HG03558 (cell line): ENCODE data around the gene SPARC.
"Not testable (repeated sequence)": the region's sequence is repeated elsewhere in the genome, so short reads cannot be mapped to it uniquely, and the experiment has no call there.

Source experiments
- ATAC-seq: cut with Tn5 transposase; IDR thresholded peaks from one replicate; pipeline ENCODE4 v1.9.1; 2021; ENCODE audit warnings: moderate number of reproducible peaks; ENCODE audit not compliant: unreplicated experiment; ENCODE audit errors: extremely low read depth

Gene SPARC, protein sequence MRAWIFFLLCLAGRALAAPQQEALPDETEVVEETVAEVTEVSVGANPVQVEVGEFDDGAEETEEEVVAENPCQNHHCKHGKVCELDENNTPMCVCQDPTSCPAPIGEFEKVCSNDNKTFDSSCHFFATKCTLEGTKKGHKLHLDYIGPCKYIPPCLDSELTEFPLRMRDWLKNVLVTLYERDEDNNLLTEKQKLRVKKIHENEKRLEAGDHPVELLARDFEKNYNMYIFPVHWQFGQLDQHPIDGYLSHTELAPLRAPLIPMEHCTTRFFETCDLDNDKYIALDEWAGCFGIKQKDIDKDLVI

DNA sequence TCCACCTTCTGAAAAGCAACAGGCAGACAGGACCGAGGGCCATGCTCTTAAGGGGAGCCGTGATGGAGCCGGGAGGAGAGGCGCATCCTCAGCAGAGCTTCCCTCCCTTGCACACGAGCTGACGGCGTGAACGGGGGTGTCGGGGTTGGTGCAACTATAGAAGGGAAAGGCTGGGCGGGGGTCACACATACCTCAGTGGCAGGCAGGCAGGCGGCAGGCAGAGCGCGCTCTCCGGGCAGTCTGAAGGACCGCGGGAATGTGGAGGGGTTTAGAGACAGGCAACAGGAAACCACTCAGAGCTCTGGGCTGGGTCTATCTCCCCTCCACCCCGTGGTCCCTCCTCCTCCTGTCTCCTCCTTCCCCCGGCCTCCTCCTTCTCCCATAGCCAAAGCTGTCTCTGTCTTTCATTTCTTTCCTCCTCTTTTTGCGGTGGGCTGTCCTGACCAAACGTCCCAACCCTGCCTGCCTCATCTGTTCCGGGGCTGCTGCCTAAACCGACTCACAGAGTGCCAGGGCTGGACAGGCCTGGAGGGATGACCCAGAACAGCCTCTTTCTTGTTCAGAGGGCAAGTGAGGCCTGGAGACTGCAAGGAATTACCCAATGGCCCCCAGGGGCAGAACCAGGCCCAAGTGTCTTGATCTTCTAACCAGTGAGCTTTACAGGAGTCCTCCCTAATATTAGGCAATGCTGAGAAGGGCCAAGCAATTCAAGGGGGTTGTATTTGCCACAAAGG lies at the start of gene SPARC:
Gene SPARC (minus strand): TSS at position 242 of the 734 bp plus-strand sequence. CDS start 10,727 bp downstream, outside the sequence.
- ATAC-seq, result peak; percentile 51

DNA sequence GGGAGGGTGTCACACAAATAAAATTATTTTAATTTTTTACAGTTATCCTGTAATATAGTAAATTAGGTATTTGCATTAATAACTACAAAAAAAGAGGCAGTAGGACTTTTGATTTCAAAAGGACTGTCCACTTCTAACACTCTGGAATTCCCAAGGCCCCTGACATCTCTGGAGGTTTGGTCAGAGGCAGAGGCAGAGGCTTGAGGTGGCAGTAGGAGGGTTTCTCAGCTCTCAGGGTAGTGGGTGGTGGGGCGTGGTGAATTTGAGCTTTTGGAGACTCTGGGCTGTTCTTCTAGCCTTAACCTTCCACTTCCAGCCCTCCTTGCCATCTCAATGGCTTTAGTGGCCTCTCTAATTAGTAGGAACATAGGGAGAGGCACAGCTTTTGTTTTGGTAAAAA lies 48.9 kb upstream of the SPARC start:
- ATAC-seq, result no peak

DNA sequence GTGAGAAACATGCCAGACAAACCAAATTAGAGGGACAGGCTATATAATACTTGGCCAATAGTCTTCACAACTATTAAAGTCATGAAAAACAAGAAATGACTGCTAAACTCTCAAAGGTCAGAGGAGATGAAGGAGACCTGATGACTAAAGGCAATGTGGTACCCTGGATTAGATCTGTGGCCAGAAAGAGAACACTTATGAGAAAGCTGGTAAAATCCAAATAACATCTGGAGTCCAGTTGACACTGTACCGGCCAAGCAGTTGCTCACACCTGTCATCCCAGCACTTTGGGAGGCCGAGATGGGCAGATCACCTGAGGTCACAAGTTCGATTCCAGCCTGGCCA lies 47.3 kb upstream of the SPARC start:
- no peak for ATAC-seq

DNA sequence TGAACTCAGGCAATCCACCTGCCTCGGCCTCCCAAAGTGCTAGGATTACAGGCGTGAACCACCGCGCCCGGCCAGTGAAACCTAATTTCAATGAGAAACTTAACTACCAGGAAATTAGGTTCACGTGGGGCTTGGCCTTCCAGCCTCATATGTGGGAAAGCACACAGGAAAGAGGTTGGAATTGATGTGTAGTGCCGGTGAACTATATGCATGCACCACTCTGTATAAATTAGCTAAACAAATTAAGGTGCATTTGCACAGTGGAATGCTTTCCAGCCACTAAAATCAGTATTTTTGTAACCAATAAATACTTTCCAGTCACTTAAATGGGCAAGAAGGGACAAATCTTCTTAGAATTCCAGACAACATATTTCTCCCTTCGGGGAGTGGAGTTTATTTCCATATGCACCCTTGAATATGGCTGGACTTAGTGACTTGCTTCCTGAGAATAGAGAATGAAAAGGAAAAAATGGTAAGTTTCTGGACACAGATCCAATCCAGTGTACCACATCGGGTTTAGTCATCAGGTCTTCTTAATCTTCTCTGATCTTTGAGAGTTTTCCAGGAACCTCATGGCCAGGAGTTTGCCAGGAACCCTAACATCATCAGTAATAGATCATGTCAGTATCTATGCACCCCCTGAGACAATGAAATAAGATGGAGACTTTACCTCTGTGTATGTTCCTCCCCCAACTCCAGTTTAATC lies 46.8 kb upstream of the SPARC start:
- no peak for ATAC-seq

DNA sequence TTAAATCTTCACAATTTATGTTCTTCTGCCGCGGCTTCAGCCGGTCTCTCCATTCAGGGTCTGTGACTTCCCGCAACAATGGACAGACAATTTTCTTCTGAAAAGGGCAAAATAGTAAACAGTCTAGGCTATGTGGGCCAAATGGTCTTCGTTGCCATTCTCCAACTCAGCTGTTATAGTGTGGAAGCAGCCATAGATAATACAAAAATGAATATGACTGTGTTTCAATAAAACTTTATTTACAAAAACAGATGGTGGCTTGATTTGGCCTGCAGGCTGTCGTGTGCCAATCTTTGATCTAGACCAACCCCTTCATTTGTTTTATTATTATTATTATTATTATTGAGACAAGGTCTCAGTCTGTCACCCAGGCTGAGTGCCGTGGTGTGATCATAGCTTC lies 43.7 kb upstream of the SPARC start:
- no peak for ATAC-seq

DNA sequence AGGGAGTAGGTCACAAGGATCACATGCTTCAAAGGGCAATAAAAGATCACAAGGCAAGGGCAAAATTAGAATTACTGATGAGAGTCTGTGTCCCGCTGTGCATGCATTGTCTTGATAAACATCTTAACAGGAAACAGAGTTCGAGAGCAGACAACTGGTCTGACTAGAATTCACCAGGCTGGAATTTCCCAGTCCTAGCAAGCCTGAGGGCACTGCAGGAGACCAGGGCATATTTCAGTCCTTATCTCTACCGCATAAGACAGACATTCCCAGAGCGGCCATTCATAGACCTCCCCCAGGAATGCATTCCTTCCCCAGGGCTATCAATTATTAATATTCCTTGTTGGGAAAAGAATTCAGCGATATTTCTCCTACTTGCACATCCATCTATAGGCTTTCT lies 42.9 kb upstream of the SPARC start:
- not testable (repeated sequence) for ATAC-seq

DNA sequence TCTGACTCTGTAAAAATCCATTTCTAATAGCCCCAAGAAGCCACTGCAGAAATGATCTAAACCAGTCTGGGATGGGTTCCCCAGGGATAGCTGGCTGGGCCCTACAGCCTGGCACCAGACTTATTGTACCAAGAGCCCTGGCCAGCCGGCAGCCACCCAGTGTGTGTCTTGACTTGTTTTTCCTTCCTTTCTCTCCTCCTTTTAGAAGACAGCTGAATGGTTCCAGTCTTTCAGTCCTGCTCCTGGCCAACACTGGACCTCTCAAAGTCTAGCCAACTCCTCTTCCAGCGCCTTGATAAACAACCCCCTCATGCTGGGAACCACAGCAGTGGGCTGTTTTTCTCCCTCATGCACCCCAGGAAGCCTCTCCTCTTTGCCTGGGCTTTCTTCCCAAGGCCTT lies 37.6 kb upstream of the SPARC start:
- ATAC-seq, result no peak

DNA sequence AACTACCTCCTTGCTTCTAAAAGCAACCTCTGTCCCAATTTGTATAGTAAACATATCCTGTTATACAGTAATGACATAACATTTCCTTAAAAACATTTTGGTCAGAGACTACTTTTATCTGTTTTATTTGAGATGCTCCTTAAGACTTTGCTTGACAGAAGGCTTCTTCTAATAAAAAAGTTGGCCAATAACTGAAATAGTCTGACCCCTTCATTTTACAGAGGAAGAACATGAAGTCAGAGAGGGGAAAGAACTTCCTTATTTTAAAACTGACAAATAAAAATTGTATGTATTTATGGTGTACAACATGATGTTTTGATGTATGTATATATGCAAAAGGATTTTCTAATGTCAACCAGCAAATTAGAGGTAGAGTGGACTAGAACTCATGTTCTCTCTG lies 35.8 kb upstream of the SPARC start:
- ATAC-seq, result no peak

DNA sequence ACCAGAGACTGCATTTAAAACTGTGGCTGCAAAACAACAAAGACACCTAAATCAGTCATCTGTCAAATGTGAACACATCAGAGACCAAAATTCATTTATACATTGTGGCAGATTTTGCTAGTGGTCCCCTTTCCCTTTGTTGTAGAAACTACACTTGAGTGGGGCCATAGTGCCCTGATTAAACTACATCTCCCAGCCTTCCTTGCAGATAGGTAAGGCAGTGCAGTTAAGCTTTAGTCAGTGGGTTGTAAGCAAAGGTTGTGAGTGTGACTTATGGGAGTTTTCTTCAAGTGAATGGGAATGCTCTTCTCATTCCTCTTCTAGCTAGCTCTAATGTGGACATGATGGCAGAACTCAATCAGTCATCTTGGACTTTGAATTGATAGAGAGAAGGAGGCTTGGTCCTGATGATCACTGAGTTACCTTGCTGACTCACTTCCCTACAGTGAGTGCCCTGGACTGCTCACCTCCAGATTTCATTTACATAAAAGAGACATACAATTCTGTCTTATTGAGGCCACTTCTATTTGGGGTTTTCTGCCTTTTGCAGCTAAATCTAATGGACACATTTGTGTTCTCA lies 35.2 kb upstream of the SPARC start:
- ATAC-seq, result no peak

DNA sequence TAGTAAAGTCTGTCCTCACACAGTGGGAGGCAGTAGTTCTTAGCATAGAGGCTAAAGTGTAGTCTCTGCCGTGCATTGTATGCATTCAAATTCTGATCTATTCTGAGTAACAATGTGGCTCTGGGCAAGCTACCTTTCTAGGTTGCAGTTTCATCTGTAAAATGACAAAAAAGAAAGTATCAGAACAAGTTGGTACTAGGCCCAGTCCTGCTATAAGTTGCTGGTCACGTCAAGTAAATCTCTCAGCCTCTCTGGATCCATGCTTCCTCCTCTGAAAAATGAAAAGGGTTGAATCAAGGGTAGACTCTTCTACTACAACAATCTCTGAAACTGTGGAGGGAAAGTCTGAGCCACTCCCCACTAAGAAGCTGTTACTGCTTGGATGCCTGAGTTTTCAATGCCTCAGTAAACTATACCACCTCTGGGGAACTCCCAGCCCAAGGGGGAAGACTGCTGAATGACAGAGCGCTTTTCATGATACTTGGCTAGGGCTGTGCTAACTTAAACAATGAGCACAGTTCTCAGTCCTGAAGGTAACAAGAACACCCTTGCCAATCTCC lies 34.5 kb upstream of the SPARC start:
- ATAC-seq, result peak; percentile 72

DNA sequence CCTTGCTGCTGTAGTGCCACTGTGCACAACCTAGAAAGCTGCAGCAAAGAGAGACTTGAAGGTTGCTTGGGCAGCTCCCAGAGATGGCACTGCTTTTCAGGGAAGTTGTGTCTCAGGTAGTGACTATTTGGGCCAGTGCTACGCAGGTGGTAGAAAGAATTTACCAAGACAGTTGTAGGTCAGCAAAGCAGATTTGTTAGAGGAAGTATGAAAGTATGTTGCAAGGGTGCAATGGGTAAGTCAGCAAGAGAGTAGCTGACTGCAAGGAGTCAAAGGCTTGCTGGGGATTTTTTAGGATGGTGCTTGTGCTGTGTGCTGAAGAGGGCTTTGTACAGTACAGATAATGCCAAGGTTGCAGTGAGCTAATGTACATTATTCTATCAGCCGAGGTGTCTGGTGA lies 33.5 kb upstream of the SPARC start:
- no peak for ATAC-seq

DNA sequence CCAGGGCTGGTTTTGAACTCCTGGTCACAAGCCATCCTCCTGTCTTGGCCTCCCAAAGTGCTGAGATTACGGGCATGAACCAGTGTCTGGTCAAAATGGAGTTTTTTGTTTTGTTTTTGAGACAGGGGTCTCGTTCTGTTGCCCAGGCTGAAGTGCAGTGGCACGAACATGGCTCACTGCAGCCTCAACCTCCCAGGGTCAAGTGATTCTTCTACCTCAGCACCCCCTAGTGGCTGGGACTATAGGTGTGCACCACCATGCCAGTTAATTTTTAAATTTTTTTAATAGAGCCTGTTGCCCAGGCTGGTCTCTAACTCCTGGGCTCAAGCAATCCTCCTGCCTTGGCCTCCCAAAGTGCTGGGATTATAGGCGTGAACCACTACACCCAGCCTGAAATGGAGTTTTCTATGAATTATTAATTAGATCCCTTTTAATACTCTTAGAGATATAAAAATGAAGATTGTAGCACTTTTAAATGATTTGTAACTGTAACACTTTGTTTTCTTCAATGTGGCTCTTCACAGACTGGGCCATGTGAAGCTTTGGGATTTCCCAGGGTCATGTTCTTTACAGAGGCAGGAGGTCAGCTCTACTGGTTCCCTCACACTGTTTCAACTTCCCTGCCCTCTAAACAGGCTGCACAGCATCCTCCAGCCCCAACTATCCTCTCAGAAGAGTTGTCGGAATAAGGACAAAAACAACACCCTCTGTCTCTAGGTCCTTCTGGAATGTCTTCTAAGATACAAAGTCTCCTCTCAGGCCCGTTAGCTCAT lies 32.7 kb upstream of the SPARC start:
- no peak for ATAC-seq

DNA sequence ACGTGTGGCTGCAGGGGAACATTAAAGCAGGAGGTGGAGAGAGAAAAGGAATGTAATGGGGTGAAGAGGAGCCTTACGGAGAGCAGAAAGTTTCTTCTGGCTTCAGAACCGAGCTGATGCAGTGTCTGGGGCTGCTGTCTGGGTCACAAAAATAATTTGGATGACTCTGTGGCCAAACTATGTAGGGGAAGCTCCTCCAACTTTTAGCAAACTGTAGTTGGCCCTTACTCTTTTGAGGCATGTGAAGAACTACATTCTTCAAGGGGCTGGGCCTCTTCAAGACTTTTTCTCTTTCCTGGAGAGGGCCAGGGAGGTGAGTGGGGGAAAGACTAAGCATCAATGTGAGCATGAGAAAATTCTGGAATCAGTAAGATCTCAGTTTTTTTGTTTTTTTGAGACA lies 31.9 kb upstream of the SPARC start:
- no peak for ATAC-seq

DNA sequence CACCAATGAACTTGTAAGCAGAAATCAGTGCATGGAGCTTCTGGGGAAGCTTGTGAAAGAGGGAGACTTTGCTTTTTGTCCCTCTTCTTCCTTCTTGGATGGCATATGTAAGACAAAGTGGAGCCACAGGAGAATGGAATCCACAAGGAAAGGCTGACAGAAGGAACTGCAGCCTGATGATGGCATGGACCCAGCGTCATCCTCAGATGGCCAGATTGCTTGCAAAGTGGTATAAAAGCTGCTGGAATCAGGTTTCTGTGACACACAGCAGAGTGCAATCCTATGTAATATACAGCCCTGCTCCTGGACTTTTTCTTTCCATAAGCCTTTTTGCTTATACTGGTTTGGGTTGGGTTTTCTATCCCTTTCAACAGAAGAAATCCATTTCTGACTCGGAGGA lies 31.4 kb upstream of the SPARC start:
- ATAC-seq, result no peak

DNA sequence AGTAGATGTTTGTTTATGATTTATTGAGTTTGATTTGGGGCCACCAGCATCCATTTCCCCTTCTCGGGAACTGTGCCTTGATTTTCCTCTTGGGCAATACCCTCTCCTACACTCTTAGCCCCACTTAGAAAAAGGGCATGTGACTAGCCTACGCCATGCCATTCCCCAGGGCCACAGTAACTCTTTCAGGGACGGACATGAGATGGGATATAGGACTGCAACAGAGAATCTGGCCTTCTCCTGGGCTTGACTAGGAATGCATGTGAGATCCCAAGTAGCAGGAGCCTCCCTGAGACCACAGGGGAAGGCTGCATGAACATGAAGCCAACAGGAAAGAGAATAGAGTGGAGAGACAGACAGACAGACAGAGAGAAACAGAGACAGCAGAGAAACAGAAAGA lies 30.7 kb upstream of the SPARC start:
- no peak for ATAC-seq

DNA sequence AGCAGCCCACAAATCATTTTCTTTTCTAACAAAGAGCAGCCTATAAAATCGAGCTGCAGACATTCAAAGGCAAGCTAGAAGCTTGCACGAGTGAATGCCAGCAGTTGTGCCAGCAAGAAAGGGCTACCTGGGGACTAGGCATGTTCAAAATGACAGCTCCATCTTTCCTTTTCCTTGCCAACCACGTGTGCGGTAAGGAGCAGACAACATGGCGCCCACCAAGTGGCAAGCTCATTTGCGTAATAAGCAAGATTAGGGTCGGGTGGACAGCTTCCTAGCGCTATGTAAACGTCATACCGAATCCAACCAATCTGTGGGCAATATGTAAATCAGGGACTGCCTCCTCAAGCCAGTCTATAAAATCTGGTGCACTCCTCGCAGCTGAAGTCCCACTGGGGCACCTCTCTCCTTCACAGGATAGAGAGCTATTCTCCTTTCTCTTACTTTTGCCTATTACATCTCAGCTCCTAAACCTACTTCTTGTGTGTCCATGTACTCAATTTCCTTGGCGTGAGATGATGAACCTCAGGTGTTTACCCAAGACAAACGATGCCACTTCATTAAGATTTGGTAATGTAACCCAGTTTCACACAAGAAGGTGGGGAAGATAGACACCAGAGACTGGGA lies 22.5 kb upstream of the SPARC start:
- ATAC-seq, result no peak

DNA sequence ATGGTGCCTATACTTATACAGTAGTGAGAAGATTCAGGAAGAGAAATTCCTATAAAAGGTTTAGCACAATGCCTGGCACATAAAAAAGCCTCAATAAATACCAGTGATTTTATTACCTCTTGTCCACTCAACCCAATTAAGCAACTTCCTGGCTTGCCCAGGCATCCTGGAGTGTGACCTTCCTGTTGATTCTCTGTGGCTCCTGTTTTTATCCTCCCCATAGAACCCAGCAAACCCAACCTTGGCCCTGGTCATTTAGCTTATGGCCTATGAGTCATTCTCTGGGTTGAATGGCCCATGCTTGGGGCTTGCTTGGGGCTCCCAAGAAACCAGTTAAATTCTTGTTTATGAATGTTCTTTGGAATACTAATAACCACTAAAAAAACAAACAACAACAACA lies 21.4 kb upstream of the SPARC start:
- ATAC-seq, result no peak

DNA sequence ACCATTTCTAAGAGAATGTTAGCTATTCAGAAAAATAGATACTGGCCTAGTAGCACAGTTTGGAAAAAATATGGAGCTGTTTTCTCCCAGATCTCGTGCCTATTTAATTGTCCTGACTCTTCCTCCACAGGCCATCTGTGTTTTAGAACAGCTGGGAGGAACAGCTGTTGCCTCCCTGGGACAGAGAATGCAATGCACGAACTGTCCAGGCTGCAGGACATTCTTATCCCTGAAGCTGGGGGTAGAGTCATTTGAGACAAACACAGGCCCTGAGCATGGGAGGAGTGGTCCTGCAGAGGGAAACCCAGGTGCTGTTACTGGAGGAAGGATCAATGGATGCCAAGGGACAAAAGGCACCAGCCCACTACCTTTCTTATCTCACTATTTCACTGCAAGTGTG lies 20.9 kb upstream of the SPARC start:
- no peak for ATAC-seq

DNA sequence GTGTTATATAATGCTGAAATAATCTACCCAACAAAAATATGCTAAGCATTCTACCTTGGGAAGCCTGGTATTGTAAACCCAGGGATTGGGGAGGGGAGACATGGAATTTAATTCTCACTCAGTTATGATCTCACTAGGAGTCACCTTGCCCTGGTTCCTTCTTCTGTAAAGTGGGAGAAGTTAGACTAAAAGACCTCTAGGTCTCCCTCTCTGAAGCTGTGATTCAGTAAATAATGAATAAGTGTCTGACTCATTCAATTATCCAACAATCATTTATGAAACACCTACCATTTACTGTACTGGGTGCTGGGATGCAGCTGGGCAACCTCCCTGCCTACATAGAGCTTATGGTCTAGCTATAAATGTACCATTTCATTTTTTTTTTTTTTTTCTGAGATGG lies 20.2 kb upstream of the SPARC start:
- no peak for ATAC-seq

DNA sequence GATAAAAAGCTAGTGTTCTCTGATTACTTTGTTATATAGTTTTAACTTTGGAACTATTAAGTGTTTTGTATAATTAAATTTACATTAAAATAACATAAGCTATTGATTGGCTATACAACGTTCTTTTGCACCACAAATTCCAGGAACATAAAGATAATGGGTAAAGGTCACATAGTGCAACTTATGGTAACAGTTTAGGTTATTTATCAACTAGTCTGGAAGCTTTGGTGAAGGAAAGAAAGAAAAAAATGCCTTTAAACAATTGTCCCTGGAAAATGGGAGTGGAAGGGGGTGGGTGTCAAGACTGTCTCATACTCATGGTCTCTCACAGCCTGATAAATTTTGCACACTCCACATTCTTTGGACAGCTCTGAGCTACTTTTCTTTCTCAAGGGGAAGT lies 17.1 kb upstream of the SPARC start:
- ATAC-seq, result no peak
